Measurements from ENCODE around the gene ACTR5. TPM values are rescaled to one million over a fixed set of nuclear protein-coding genes. Genes with fewer than 3 reads are reported as not detected.
A peak's percentile ranks its signal among the peaks of the same experiment; 100 is the strongest.

Gene ACTR5
- total and polyA plus RNA-seq, 2 donors (not counting 1 experiment from before 2014, with no cell fraction given): 4.4 to 5.9 TPM

- TF ChIP-seq EZH2 (IDR thresholded peaks at IDR 0.05; ENCODE audit: low read length, missing control alignments) (no peak), CTCF (conservative IDR thresholded peaks at IDR 0.05 in 1 of 2, IDR thresholded peaks at IDR 0.05 in 1 of 2; ENCODE audit: low read depth in 1 of 2, low read length in 2 of 2) (no peak)
- Histone ChIP-seq H4K20me1 (ENCODE audit: control insufficient read depth, extremely low read depth, insufficient read depth, low read length) (no peaks in the 10 kb centered on the region), H3K79me2 (ENCODE audit: control insufficient read depth, insufficient read depth, low read length) (no peaks in the 10 kb centered on the region), H3K4me3 (replicated peaks in 1 of 4; ENCODE audit: control extremely low read depth in 1 of 4, insufficient read depth in 1 of 4, low read depth in 3 of 4, low read length in 4 of 4) (peak overlapping the region in 1 of 4 experiments; percentile 35), H3K9me3 (ENCODE audit: control insufficient read depth, insufficient read depth, low read depth, low read length) (no peaks in the 10 kb centered on the region), H2AFZ (ENCODE audit: low read length) (no peak overlapping the region), H3K4me1 (ENCODE audit: control insufficient read depth, extremely low read depth, insufficient read depth, low read length) (no peaks in the 10 kb centered on the region), H3K4me2 (ENCODE audit: extremely low read depth, insufficient read depth, low read length) (peak overlapping the region; percentile 13), H3K27me3 (ENCODE audit: control insufficient read depth, insufficient read depth, low read length) (peaks cover 42% of the 10 kb centered on the region), H3K27ac (ENCODE audit: insufficient read depth, low read length) (no peak overlapping the region), H3K36me3 (ENCODE audit: control insufficient read depth, insufficient read depth, low read length) (no peaks in the 10 kb centered on the region), H3K9ac (ENCODE audit: insufficient read depth, low read length) (no peak overlapping the region)
- DNase-seq (ENCODE audit: low read depth in 2 of 2): no peak
Measured at GRCh38 chr20:38805958-38806854, 57.9 kb downstream of the ACTR5 start.

GRCh38 chr20:38806855-38807655 is 58.8 kb downstream of the ACTR5 start:
- H3K79me2 ChIP-seq (ENCODE audit: control insufficient read depth, insufficient read depth, low read length): no peaks in the 10 kb centered on the region
- no peak overlapping the region for H3K9ac ChIP-seq (ENCODE audit: insufficient read depth, low read length)
- TF ChIP-seq EZH2 (IDR thresholded peaks at IDR 0.05; ENCODE audit: low read length, missing control alignments) (peak; percentile 20), CTCF (conservative IDR thresholded peaks at IDR 0.05 in 1 of 2, IDR thresholded peaks at IDR 0.05 in 1 of 2; ENCODE audit: low read depth in 1 of 2, low read length in 2 of 2) (no peak)
- peaks cover 42% of the 10 kb centered on the region for H3K27me3 ChIP-seq (ENCODE audit: control insufficient read depth, insufficient read depth, low read length)
- no peak for DNase-seq (ENCODE audit: low read depth in 2 of 2)
- no peaks in the 10 kb centered on the region for H3K4me1 ChIP-seq (ENCODE audit: control insufficient read depth, extremely low read depth, insufficient read depth, low read length)
- H3K27ac ChIP-seq (ENCODE audit: insufficient read depth, low read length): no peak overlapping the region
- no peak overlapping the region for H2AFZ ChIP-seq (ENCODE audit: low read length)
- no peak overlapping the region for H3K4me3 ChIP-seq (replicated peaks in 1 of 4; ENCODE audit: control extremely low read depth in 1 of 4, insufficient read depth in 1 of 4, low read depth in 3 of 4, low read length in 4 of 4)
- H3K36me3 ChIP-seq (ENCODE audit: control insufficient read depth, insufficient read depth, low read length): no peaks in the 10 kb centered on the region
- H4K20me1 ChIP-seq (ENCODE audit: control insufficient read depth, extremely low read depth, insufficient read depth, low read length): no peaks in the 10 kb centered on the region
- no peak overlapping the region for H3K4me2 ChIP-seq (ENCODE audit: extremely low read depth, insufficient read depth, low read length)
- H3K9me3 ChIP-seq (ENCODE audit: control insufficient read depth, insufficient read depth, low read depth, low read length): no peaks in the 10 kb centered on the region

- no peak for TF ChIP-seq CTCF (conservative IDR thresholded peaks at IDR 0.05 in 1 of 2, IDR thresholded peaks at IDR 0.05 in 1 of 2; ENCODE audit: low read depth in 1 of 2, low read length in 2 of 2)
- TF ChIP-seq EZH2 (IDR thresholded peaks at IDR 0.05; ENCODE audit: low read length, missing control alignments): no peak
- Histone ChIP-seq H3K4me2 (ENCODE audit: extremely low read depth, insufficient read depth, low read length) (no peak overlapping the region), H4K20me1 (ENCODE audit: control insufficient read depth, extremely low read depth, insufficient read depth, low read length) (no peaks in the 10 kb centered on the region), H2AFZ (ENCODE audit: low read length) (no peak overlapping the region), H3K36me3 (ENCODE audit: control insufficient read depth, insufficient read depth, low read length) (no peaks in the 10 kb centered on the region), H3K9ac (ENCODE audit: insufficient read depth, low read length) (no peak overlapping the region), H3K4me3 (replicated peaks in 1 of 4; ENCODE audit: control extremely low read depth in 1 of 4, insufficient read depth in 1 of 4, low read depth in 3 of 4, low read length in 4 of 4) (no peak overlapping the region), H3K9me3 (ENCODE audit: control insufficient read depth, insufficient read depth, low read depth, low read length) (no peaks in the 10 kb centered on the region), H3K4me1 (ENCODE audit: control insufficient read depth, extremely low read depth, insufficient read depth, low read length) (no peaks in the 10 kb centered on the region), H3K27me3 (ENCODE audit: control insufficient read depth, insufficient read depth, low read length) (peaks cover 38% of the 10 kb centered on the region), H3K27ac (ENCODE audit: insufficient read depth, low read length) (no peak overlapping the region), H3K79me2 (ENCODE audit: control insufficient read depth, insufficient read depth, low read length) (no peaks in the 10 kb centered on the region)
- DNase-seq (ENCODE audit: low read depth in 2 of 2): no peak
Measured at GRCh38 chr20:38809942-38810341, 61.7 kb downstream of the ACTR5 start.

Measured in fibroblast of lung (primary cell).